HepG2 (cell line): Measurements from ENCODE around the gene SLC13A5. TPM values are rescaled to one million over a fixed set of nuclear protein-coding genes. Genes with fewer than 3 reads are reported as not detected.

Experiments used
- AGO2 ChIP-seq: fragments of 200-400 bp; formaldehyde crosslinking; optimal IDR thresholded peaks from 2 replicates; pipeline ENCODE3; 2017; ENCODE audit warnings: mild to moderate bottlenecking, low read depth, low read length, moderate library complexity
- ARNTL ChIP-seq: sonication (generic); formaldehyde crosslinking; IDR thresholded peaks from 2 replicates; pipeline ENCODE4 v1.4.0; 2020; ENCODE audit warnings: mild to moderate bottlenecking, missing genetic modification reagents
- BCLAF1 ChIP-seq: fragments of 450-650 bp; IDR thresholded peaks from 2 replicates; pipeline ENCODE4 v1.6.1; 2017; ENCODE audit warnings: mild to moderate bottlenecking
- CBFB ChIP-seq: sonication (generic); formaldehyde crosslinking; IDR thresholded peaks from 2 replicates; pipeline ENCODE4 v1.4.0; 2020; ENCODE audit warnings: missing genetic modification reagents
- DNMT1 ChIP-seq: sonication (generic); formaldehyde crosslinking; IDR thresholded peaks from 2 replicates; pipeline ENCODE4 v1.5.1; 2020; ENCODE audit warnings: mild to moderate bottlenecking, missing genetic modification reagents
- HNRNPLL ChIP-seq: fragments of 200-400 bp; formaldehyde crosslinking; IDR thresholded peaks from 2 replicates; pipeline ENCODE4 v1.6.1; 2017; ENCODE audit warnings: mild to moderate bottlenecking, low read depth, low read length; ENCODE audit not compliant: poor library complexity, severe bottlenecking
- KDM4B ChIP-seq: sonication (generic); formaldehyde crosslinking; IDR thresholded peaks from 2 replicates; pipeline ENCODE4 v1.4.0; 2020; ENCODE audit warnings: missing genetic modification reagents
- NFKB2 ChIP-seq: sonication (generic); formaldehyde crosslinking; IDR thresholded peaks from 2 replicates; pipeline ENCODE4 v1.4.0; 2020; ENCODE audit warnings: missing genetic modification reagents, borderline replicate concordance
- NR2C2 ChIP-seq: sonication (generic); formaldehyde crosslinking; IDR thresholded peaks from 2 replicates; pipeline ENCODE4 v1.4.0; 2020; ENCODE audit warnings: missing genetic modification reagents, mild to moderate bottlenecking, moderate library complexity, borderline replicate concordance
- RFXAP ChIP-seq: sonication (generic); formaldehyde crosslinking; IDR thresholded peaks from 2 replicates; pipeline ENCODE4 v1.4.0; 2020; ENCODE audit warnings: missing genetic modification reagents, borderline replicate concordance
- TAF15 ChIP-seq: fragments of 200-400 bp; formaldehyde crosslinking; IDR thresholded peaks from one replicate; pipeline ENCODE4 v1.6.1; 2018; ENCODE audit warnings: mild to moderate bottlenecking, low read depth, low read length; ENCODE audit not compliant: poor library complexity, severe bottlenecking
- TFE3 ChIP-seq: IDR thresholded peaks from 2 replicates; pipeline ENCODE4 v1.6.1; 2016
- ZBED4 ChIP-seq: sonication (generic); formaldehyde crosslinking; IDR thresholded peaks from 2 replicates; pipeline ENCODE4 v1.4.0; 2020; ENCODE audit warnings: missing genetic modification reagents, borderline replicate concordance
- ZBTB25 ChIP-seq: IDR thresholded peaks from 2 replicates; pipeline ENCODE4 v1.6.1; 2018; ENCODE audit warnings: missing genetic modification reagents
- ZMYM2 ChIP-seq: sonication (generic); formaldehyde crosslinking; IDR thresholded peaks from 2 replicates; pipeline ENCODE4 v1.8.0; 2022; ENCODE audit warnings: mild to moderate bottlenecking, missing genetic modification reagents
- ZNF350 ChIP-seq: sonication (generic); formaldehyde crosslinking; IDR thresholded peaks from 2 replicates; pipeline ENCODE4 v1.4.0; 2020; ENCODE audit warnings: mild to moderate bottlenecking, low read depth, missing genetic modification reagents, borderline replicate concordance
- ZNF652 ChIP-seq: IDR thresholded peaks from 2 replicates; pipeline ENCODE4 v1.6.1; 2016; ENCODE audit warnings: low read depth, borderline replicate concordance
- ZNF761 ChIP-seq: sonication (generic); formaldehyde crosslinking; conservative IDR thresholded peaks from 2 replicates; pipeline ENCODE4 v1.4.0; 2020; ENCODE audit warnings: mild to moderate bottlenecking, missing genetic modification reagents
- ZNF777 ChIP-seq: sonication (generic); formaldehyde crosslinking; IDR thresholded peaks from 2 replicates; pipeline ENCODE4 v1.4.0; 2020; ENCODE audit warnings: missing genetic modification reagents
- polyA plus RNA-seq, 8 experiments: library from polyadenylated mRNA; depleted of rRNA in 3 of 8; stranded (reverse) in 7 of 8; unstranded in 1 of 8; fragments of >200 nt; fragmentation: Illumina TruSeq in 4 of 8; extraction: Trizol in 4 of 8; gene quantifications; 2 replicates each; pipeline versions ENCODE4 v1.2.1 to v1.2.3, GENCODE V29; 2011 to 2016; ENCODE audit warnings: low read depth in 4 of 8, missing spikeins in 1 of 8, mixed read lengths in 1 of 8; ENCODE audit not compliant: insufficient read depth in 1 of 8
- total RNA-seq, 5 experiments: library from RNA; depleted of rRNA; stranded (reverse); fragments of >200 nt; fragmentation: Illumina TruSeq; extraction: Trizol; gene quantifications; 2 replicates each; pipeline ENCODE4 v1.2.3, GENCODE V29; 2016; ENCODE audit warnings: low read depth in 1 of 5

The SLC13A5 gene
- total and polyA plus RNA-seq, 2 of the 13 experiments (the other 11 are each of a cell fraction or from before 2014, with no cell fraction given): 42.8 to 310 TPM

GRCh38 chr17:6699997-6700947 is 12.9 kb downstream of the SLC13A5 start (continued):
- TF ChIP-seq BCLAF1 (no peak), ZMYM2 (CRISPR knock-in tag) (peak; percentile 88), ZBED4 (CRISPR knock-in tag) (peak; percentile 69; the same call in 1 of the 2 replicates), TFE3 (peak; percentile 34; the same call in 1 of the 2 replicates), TAF15 (no peak), NR2C2 (peak; percentile 95), ZNF350 (CRISPR knock-in tag) (peak; percentile 55), HNRNPLL (no peak), ZNF777 (CRISPR knock-in tag) (peak; percentile 60; the same call in 1 of the 2 replicates), NFKB2 (no peak), ZNF761 (CRISPR knock-in tag) (no peak; the same call in 1 of the 2 replicates), KDM4B (0 out of 2 replicates have a peak, but pooled peaks have one; percentile 41), RFXAP (CRISPR knock-in tag) (peak; percentile 76; the same call in 1 of the 2 replicates), CBFB (CRISPR knock-in tag) (no peak), ARNTL (CRISPR knock-in tag) (peak; percentile 92), ZBTB25 (CRISPR knock-in tag) (peak; percentile 68; the same call in 1 of the 2 replicates), ZNF652 (peak; percentile 23; the same call in 1 of the 2 replicates), DNMT1 (CRISPR knock-in tag) (no peak), AGO2 (no peak)
